HG03045 (cell line): Measurements from ENCODE around the gene ADGRD1.

Source experiments
- ATAC-seq: cut with Tn5 transposase; IDR thresholded peaks from one replicate; pipeline ENCODE4 v1.9.1; 2021; ENCODE audit warnings: mild to moderate bottlenecking, moderate library complexity; ENCODE audit not compliant: unreplicated experiment

The ADGRD1 gene

GRCh38 chr12:131142891-131143657 is 189.4 kb downstream of the ADGRD1 start:
- ATAC-seq, result no peak

- no peak for ATAC-seq
These were observed 192.5 kb downstream of the ADGRD1 start for GRCh38 chr12:131146173-131146675.

GRCh38 chr12:131147293-131147692 is 193.6 kb downstream of the ADGRD1 start:
- ATAC-seq, result no peak

DNA sequence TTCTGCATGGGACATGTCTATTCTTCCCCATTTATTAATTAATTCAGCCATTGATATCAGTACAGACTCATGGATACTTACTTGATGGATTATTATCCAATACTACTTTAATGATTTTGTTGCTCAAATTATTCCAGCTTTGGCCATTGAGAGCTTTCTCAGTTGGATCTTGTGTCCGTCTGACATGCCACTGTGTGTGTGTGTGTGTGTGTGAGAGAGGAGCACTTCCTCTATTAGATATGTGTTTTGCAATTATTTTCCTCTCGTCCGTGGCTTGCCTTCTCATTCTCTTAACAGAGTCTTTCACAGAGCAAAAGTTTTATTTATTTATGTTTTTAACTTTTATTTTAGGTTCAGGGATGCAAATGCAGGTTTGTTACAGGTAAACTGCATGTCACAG is 194.2 kb downstream of the ADGRD1 start:
- no peak for ATAC-seq

DNA sequence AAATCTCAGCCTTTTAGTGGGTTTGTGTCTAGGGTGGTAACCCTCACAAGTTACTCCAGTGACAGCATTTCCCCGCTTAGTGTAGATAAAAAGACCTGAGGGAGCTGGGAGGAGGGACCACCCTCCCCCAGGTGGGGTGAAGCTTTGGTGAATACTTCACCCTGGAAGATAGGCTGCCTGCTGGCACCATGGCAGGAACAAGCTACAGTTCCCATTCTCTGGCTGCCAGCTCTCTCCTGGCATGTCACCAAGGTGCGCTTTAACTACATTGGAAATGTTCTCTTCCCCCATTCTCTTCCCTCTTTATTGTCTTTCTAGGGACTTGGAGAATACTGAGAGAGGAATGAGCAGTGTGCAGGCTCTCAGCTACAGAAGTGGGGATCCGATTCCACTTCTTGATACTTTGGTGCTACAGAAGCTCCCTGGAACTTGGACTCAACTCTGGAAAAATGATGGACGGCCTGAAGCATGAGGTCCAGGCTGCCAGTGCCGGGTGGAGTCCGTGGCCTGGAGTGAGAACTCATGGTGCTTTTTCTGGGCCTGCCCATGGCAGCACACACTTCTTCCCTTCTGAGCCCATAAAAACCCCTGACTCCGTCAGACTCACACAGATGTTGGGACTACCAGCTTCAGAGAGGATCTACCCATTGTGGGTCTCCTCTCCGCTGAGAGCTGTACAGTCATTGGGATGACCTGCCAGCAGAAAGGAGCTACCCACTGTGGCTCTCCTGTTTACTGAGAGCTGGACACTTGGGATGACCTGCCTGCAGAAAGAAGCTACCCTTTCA is 198.0 kb downstream of the ADGRD1 start:
- ATAC-seq, result no peak

GRCh38 chr12:131152587-131152986 is 198.9 kb downstream of the ADGRD1 start:
- no peak for ATAC-seq

DNA sequence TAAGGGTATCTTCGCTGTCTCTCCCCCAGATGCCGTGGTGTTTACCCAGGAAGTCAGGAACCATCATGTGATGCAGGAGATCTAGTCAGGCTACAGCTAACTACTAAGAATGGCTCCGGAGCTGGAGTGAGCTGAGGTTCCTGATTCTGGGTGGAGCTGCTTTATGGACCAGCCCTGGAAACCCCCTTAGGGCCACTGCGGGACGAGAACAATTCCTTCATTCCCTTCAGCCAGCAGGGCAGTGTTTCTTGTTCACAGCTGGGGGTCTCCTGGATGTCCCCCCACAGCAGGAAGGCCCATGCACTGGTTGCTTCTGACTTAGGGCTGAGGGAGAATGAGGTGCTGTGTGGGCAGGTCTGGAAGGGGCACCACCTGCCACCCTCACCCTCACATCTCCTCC is 199.3 kb downstream of the ADGRD1 start:
- ATAC-seq, result no peak

GRCh38 chr12:131153956-131154355 is 200.2 kb downstream of the ADGRD1 start:
- no peak for ATAC-seq

DNA sequence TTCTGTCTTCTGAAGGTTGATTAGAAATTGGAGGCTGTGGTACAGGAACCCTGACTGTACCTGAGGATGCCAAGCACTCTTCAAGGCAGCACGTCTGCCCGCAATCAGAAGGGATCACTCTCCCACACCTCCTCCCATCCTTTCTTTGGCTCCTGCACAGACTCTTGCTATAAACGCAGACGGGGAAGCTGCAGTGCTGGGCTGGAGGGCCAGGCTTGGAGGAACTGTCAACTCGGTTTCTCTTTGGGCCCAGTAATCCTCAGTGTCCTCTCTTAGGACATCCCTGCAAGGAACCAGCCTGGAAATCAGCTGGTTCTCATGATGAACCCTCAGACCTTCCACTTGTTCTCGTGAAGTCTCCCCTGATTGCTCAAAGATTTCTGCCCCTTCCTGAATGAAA is 201.4 kb downstream of the ADGRD1 start:
- no peak for ATAC-seq

- ATAC-seq, result no peak
These were observed 204.0 kb downstream of the ADGRD1 start for GRCh38 chr12:131157743-131158142.

DNA sequence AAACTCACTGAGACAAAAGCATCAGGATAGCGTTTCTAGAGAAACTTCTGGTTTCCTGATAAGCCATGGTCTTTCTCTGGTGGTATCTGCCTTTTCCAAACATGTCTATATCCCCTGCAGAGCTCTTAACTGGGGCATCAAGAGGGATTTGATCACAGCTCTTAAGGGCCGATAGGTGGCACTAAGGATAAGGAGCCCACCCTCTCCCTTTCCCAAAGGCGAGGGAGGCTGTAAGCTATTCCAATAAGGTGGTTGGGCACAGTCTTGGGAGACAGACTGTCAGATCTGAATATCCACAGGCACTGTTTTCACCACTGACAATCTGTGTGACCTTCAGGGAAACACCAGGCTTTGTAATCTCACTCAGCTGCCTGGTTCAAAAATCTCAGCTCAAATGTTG is 206.0 kb downstream of the ADGRD1 start:
- no peak for ATAC-seq

DNA sequence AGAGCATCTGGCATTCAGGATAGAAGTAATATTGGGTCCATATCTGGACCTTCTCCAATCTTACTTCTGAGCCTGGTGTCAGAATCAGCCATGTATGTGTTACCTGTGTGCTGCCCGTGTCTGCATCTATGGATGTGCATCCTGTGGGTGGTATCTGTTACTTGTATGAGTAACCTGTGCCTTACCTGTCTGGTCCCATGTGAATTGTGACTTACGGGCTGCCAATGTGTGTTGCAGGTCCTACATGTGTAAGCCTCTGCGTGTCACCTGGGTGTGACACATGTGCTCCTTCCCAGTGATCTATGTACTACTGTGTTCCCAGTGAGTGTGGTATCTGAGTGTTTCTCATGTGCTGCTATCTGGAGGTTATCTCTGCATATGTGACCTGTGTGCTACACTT is 208.4 kb downstream of the ADGRD1 start:
- ATAC-seq, result no peak

GRCh38 chr12:131163189-131163738 is 209.6 kb downstream of the ADGRD1 start:
- ATAC-seq, result no peak

DNA sequence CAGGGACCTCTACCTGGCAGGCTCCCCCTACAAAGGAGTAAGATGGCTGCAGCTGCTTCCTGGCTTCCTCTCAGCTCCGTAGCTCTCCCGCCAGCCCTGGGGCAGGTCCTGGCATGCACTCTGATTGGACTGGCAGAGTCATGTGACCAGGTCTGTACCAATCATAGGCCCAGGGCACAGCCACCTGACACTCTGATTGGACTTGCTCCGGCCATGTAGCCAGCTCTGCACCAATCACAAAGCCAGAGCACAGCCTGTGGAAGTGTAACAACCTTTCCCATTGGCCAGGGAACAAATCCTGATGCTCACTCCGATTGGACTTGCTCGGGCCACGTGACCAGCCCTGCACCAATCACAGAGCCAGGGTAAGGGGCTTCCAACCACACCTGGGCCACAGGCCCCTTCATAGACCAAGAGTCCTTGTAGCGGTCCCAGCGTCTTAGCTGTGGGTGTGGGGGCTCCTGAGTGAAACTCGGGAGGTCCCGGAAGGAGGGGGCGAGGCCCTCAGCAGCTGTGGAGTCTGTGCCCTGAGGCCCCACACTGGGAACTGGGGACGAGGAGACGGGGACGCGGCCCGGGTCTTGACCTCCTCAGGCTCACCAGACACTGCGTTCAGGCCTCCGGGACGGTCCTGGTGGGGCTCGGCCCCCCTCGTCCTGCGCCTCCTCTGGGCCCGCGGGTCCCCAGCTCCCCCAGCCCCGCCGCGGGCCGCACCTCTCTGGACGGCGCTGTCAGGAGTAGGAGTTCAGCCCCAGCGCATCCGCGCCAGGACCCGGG is 210.6 kb downstream of the ADGRD1 start:
- ATAC-seq, result no peak

- ATAC-seq, result no peak
These were observed 213.0 kb downstream of the ADGRD1 start for GRCh38 chr12:131166717-131167116.

DNA sequence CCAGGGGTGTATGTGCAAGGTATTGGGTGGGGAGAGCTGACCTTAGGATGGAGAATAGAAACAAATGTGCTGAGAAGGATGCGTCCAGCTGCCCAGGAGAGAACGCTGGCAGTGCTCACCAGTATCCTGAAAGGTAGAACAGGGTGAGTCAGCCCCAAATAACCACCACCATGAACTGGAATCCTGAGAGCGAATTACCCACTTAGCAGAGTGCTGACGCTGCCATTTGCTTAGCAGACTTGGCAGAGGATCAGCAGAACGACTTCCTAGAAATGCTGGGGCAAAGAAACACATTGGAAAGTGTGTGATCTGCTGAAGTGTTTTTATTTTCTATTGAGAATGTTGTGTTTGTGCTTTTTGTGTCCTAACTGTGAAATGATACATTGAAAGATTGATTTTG is 213.6 kb downstream of the ADGRD1 start:
- no peak for ATAC-seq

DNA sequence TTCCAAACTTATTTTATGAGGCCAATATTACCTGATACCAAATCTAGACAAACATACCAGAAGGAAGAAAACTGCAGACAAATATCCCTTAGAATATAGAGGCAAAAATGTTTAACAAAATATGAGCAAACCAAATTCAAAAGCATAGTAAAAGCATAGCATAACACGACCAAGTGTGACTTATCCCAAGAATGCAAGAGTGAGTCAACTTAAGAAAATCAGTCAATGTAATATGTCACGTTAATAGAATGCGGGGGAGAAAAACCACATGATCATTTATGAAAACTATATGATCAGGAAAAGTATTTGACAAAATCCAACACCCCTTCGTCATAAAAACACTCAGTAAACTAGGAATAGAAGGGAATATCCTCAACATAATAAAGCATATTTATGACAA is 217.3 kb downstream of the ADGRD1 start:
- no peak for ATAC-seq

DNA sequence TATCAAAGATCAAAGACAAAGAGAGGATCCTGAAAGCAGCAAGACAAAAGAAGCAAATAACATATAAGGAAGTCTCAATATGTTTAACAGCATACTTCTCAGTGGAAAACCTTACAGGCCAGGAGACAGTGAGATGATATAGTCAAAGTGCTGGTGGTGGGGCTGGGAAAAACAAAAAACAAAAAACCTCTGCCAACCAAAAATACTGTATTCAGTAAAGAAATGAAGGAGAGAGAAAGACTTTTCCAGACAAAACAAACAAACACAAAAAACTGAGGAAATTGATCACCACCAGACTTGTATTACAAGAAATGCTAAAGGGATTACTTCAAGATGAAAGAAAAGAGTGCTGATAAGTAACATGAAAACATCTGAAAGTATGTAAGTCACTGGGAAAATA is 221.2 kb downstream of the ADGRD1 start:
- ATAC-seq, result no peak

- no peak for ATAC-seq
These were observed 222.6 kb downstream of the ADGRD1 start for GRCh38 chr12:131176266-131176665.

DNA sequence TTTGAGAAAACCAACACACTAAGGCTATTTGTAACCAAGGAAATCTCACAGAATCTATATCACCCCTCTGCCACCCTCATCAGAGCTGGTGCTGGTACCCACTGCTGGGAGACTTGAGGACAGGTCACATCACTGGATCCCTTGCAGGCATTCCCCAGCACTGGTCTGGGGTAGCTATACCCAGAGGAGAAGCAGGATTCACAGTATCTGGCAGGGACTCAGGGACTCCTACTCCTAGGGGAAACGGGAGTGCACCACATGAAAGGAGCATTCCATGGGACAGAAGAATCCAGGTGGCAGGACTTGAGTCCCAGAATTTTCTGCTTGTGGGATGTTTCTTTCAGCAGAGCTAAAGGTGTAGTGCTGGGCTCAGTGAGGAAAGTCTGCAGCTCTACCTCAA is 223.2 kb downstream of the ADGRD1 start:
- no peak for ATAC-seq

- ATAC-seq, result no peak
These were observed 223.9 kb downstream of the ADGRD1 start for GRCh38 chr12:131177599-131177998.
